Endothelial cell of umbilical vein (primary cell): ENCODE data around the gene MYH9.

Experiments
- EZH2 ChIP-seq: IDR thresholded peaks from 2 replicates; pipeline ENCODE4 v1.6.1; 2012; ENCODE audit warnings: borderline replicate concordance, low read depth, mild to moderate bottlenecking, moderate library complexity, low read length, inconsistent platforms; ENCODE audit not compliant: severe bottlenecking
- FOS ChIP-seq: IDR thresholded peaks from 2 replicates; pipeline ENCODE4 v1.6.1; 2011; ENCODE audit warnings: mild to moderate bottlenecking, low read length, moderate library complexity, borderline replicate concordance; ENCODE audit not compliant: insufficient read depth
- GATA2 ChIP-seq: IDR thresholded peaks from 2 replicates; pipeline ENCODE4 v1.7.0; 2011; ENCODE audit warnings: low read depth, mild to moderate bottlenecking, moderate library complexity, mixed read lengths, low read length; ENCODE audit not compliant: insufficient read length, insufficient read depth
- JUN ChIP-seq: IDR thresholded peaks from 2 replicates; pipeline ENCODE4 v1.6.1; 2011; ENCODE audit warnings: borderline replicate concordance, low read depth; ENCODE audit not compliant: insufficient read length, insufficient read depth
- MYC ChIP-seq: IDR thresholded peaks from one replicate; pipeline ENCODE4 v1.6.1; 2011; ENCODE audit warnings: mild to moderate bottlenecking, low read depth, low read length
- POLR2A ChIP-seq: IDR thresholded peaks from 2 replicates; pipeline ENCODE4 v1.6.1; 2012; ENCODE audit warnings: low read depth, mild to moderate bottlenecking, control low read depth, low read length
- POLR2AphosphoS5 ChIP-seq: IDR thresholded peaks from 2 replicates; pipeline ENCODE4 v1.6.1; 2012; ENCODE audit warnings: low read depth, mild to moderate bottlenecking, control low read depth, low read length, moderate library complexity; ENCODE audit not compliant: insufficient read depth
- TF ChIP-seq, protein P1 (sequence below), 2 donors: IDR thresholded peaks; 1 replicate in 1 of 2; 2 replicates in 1 of 2; pipeline ENCODE4 v1.5.1; 2011; ENCODE audit warnings: low read length in 2 of 2, mild to moderate bottlenecking in 2 of 2, moderate library complexity in 2 of 2, control low read depth in 1 of 2, inconsistent platforms in 1 of 2, low read depth in 1 of 2; ENCODE audit not compliant: insufficient read depth in 1 of 2; ENCODE audit errors: extremely low read depth in 1 of 2
- TF ChIP-seq, protein P2 (sequence below): IDR thresholded peaks from 2 replicates; pipeline ENCODE4 v1.6.1; 2011; ENCODE audit not compliant: insufficient read depth, insufficient read length

GRCh38 chr22:36267896-36268485, 119.8 kb downstream of the MYH9 start:
- TF ChIP-seq MYC (no peak), FOS (no peak), EZH2 (no peak), JUN (no peak), POLR2AphosphoS5 (no peak), POLR2A (no peak), GATA2 (no peak)
- TF ChIP-seq, protein P1, sequence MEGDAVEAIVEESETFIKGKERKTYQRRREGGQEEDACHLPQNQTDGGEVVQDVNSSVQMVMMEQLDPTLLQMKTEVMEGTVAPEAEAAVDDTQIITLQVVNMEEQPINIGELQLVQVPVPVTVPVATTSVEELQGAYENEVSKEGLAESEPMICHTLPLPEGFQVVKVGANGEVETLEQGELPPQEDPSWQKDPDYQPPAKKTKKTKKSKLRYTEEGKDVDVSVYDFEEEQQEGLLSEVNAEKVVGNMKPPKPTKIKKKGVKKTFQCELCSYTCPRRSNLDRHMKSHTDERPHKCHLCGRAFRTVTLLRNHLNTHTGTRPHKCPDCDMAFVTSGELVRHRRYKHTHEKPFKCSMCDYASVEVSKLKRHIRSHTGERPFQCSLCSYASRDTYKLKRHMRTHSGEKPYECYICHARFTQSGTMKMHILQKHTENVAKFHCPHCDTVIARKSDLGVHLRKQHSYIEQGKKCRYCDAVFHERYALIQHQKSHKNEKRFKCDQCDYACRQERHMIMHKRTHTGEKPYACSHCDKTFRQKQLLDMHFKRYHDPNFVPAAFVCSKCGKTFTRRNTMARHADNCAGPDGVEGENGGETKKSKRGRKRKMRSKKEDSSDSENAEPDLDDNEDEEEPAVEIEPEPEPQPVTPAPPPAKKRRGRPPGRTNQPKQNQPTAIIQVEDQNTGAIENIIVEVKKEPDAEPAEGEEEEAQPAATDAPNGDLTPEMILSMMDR (IDR thresholded peaks at IDR 0.05; ENCODE audit: extremely low read depth in 1 of 2, insufficient read depth in 1 of 2, low read depth in 1 of 2, low read length in 2 of 2) = no peak
- TF ChIP-seq, protein P2, sequence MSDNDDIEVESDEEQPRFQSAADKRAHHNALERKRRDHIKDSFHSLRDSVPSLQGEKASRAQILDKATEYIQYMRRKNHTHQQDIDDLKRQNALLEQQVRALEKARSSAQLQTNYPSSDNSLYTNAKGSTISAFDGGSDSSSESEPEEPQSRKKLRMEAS = no peak
